ENCODE measurements around the gene SLC25A15.
"Not testable (repeated sequence)": the region's sequence is repeated elsewhere in the genome, so short reads cannot be mapped to it uniquely, and the experiment has no call there.

SLC25A15 gene

DNA sequence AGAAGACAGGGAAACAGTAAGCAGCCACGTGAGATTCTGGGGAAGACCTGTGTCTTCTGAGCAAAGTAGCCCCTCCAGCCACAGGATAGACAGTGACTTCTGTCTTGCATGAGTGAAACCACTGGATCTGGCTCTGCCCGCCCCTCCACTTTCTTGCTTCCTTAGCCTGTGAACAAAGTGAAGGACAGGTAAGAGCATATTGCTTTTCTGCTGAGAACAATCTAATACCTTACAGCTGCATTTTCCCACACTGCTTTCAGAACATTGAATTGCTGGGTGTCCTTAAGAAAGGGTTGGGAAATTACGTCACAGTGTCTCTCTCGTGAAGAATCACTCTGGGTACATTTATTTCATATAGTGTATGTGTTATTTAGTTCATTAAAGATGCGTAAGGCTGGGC is 11.1 kb downstream of the SLC25A15 start:
- no peak for FAIRE-seq
- no peak for TF ChIP-seq TAF1 (IDR thresholded peaks at IDR 0.05; ENCODE audit: borderline replicate concordance, low read depth, low read length)
- no peak for TF ChIP-seq POLR2AphosphoS5 (IDR thresholded peaks at IDR 0.05; ENCODE audit: low read depth, low read length)
- TF ChIP-seq POLR2A (IDR thresholded peaks at IDR 0.05; ENCODE audit: low read depth, low read length): no peak
- no peak for DNase-seq (ENCODE audit: insufficient read length)

- TF ChIP-seq POLR2AphosphoS5 (IDR thresholded peaks at IDR 0.05; ENCODE audit: low read depth, low read length) (no peak), POLR2A (IDR thresholded peaks at IDR 0.05; ENCODE audit: low read depth, low read length) (no peak), TAF1 (IDR thresholded peaks at IDR 0.05; ENCODE audit: borderline replicate concordance, low read depth, low read length) (no peak)
- no peak for DNase-seq (ENCODE audit: insufficient read length)
- FAIRE-seq: no peak
Observed at GRCh38 chr13:40801255-40802217, 12.1 kb downstream of the SLC25A15 start.

DNA sequence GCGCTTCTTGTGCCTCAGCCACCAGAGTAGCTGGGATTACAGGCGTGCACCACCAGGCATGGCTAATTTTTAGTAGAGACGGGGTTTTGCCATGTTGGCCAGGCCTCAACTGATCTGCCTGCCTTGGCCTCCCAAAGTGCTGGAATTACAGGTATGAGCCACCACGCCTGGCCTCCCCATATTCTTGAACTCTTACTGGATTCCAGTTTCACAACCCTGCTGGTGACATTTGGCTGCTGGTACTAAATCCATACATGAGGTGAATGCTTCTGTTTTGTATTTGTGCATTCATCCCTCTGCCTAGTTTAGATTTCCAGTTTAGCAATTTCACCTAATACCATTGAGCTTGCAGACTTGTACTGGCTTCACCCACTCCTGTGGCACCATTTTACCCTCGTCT is 13.9 kb downstream of the SLC25A15 start:
- FAIRE-seq (no peak), DNase-seq (ENCODE audit: insufficient read length) (no peak)
- TF ChIP-seq POLR2AphosphoS5 (IDR thresholded peaks at IDR 0.05; ENCODE audit: low read depth, low read length) (no peak), POLR2A (IDR thresholded peaks at IDR 0.05; ENCODE audit: low read depth, low read length) (no peak), TAF1 (IDR thresholded peaks at IDR 0.05; ENCODE audit: borderline replicate concordance, low read depth, low read length) (no peak)

DNA sequence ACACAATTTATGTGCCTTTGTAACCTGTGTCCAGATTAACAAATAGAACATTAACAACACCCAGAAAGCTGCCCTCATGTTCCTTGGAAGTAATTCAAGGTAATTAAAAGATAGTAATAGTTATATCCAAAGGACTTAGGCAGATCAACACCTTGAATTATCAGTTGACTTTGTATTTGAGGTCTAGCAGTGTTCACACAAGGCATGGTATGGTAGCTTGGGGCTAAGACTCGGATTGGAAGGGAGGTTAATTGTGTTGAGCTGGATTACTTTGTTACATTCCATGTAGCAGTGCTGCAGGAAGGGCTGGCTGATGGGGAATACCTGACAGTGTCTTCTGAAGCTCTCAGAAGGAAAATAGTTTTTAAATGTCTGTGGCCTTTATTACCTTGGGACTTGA is 16.8 kb downstream of the SLC25A15 start:
- DNase-seq (ENCODE audit: insufficient read length) (no peak), FAIRE-seq (no peak)
- no peak for TF ChIP-seq POLR2AphosphoS5 (IDR thresholded peaks at IDR 0.05; ENCODE audit: low read depth, low read length)

- DNase-seq (ENCODE audit: insufficient read length): no peak
- TF ChIP-seq TAF1 (IDR thresholded peaks at IDR 0.05; ENCODE audit: borderline replicate concordance, low read depth, low read length) (no peak), POLR2AphosphoS5 (IDR thresholded peaks at IDR 0.05; ENCODE audit: low read depth, low read length) (no peak), POLR2A (IDR thresholded peaks at IDR 0.05; ENCODE audit: low read depth, low read length) (no peak)
- FAIRE-seq: no peak
Observed at GRCh38 chr13:40809471-40809870, 20.1 kb downstream of the SLC25A15 start.

DNA sequence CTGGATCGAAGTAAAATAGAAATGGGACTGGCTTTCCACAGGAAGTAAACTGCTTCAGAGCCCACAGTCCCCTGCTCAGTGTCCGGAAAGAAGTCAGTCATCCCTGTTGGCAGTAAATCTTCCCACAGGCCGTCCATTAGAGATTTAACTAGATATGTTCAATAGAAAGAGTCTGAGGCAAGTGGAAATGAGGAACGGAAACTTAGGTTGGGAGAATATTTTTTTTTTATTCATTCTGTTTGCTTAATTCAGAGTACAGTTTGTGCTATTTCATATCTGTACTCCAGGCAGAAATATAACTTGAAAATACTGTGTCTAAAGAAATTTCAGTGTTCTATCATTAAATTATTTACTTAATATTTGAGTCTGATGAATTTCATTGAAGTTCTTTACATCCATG is 22.7 kb downstream of the SLC25A15 start:
- TF ChIP-seq TAF1 (IDR thresholded peaks at IDR 0.05; ENCODE audit: borderline replicate concordance, low read depth, low read length) (no peak), POLR2A (IDR thresholded peaks at IDR 0.05; ENCODE audit: low read depth, low read length) (no peak), POLR2AphosphoS5 (IDR thresholded peaks at IDR 0.05; ENCODE audit: low read depth, low read length) (no peak)
- FAIRE-seq (peak; percentile 50), DNase-seq (ENCODE audit: insufficient read length) (no peak)

DNA sequence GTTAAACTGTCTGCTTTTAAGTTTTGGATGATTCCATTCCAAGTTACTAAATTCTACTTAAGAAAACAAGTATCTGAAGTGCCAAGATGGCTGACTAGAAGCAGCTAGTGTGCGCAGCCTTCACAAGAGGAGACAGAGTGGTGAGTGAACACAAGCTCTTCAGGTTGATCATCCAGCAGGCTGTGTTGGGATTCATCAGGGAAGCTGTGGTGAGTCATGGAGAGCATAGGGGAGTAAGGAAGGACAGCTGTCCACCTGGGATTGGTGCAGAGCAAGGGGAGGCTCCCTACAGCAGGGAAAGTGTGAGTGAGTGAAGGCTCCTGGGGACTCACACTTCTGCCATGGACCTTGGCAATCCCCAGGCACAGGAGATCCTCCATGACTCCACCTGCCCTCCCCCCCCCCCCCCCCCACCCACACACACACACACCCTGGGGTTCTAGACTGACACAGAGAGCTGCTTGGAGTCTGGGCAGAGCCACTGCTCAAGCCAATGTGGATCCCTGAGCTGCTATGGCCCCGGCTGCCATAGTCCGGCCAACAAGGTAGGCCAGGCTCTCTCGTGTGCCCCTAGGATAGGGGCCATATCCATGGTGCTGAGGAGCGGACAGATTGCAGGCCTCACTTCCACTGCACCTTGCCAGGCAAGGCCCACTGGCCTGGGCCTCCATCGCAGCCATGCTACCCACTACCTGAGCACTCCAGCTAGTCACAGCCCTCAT is 23.5 kb downstream of the SLC25A15 start:
- DNase-seq (ENCODE audit: insufficient read length) (no peak), FAIRE-seq (no peak)
- no peak for TF ChIP-seq TAF1 (IDR thresholded peaks at IDR 0.05; ENCODE audit: borderline replicate concordance, low read depth, low read length)
- no peak for TF ChIP-seq POLR2A (IDR thresholded peaks at IDR 0.05; ENCODE audit: low read depth, low read length)
- TF ChIP-seq POLR2AphosphoS5 (IDR thresholded peaks at IDR 0.05; ENCODE audit: low read depth, low read length): no peak

- TF ChIP-seq POLR2A (IDR thresholded peaks at IDR 0.05; ENCODE audit: low read depth, low read length) (no peak), POLR2AphosphoS5 (IDR thresholded peaks at IDR 0.05; ENCODE audit: low read depth, low read length) (no peak), TAF1 (IDR thresholded peaks at IDR 0.05; ENCODE audit: borderline replicate concordance, low read depth, low read length) (no peak)
- DNase-seq (ENCODE audit: insufficient read length): no peak
Observed at GRCh38 chr13:40813667-40814454, 24.4 kb downstream of the SLC25A15 start.

GRCh38 chr13:40814803-40815202 is 25.4 kb downstream of the SLC25A15 start:
- no peak for TF ChIP-seq TAF1 (IDR thresholded peaks at IDR 0.05; ENCODE audit: borderline replicate concordance, low read depth, low read length)
- no peak for TF ChIP-seq POLR2A (IDR thresholded peaks at IDR 0.05; ENCODE audit: low read depth, low read length)
- no peak for TF ChIP-seq POLR2AphosphoS5 (IDR thresholded peaks at IDR 0.05; ENCODE audit: low read depth, low read length)
- FAIRE-seq (no peak), DNase-seq (ENCODE audit: insufficient read length) (no peak)

More at GRCh38 chr13:40813667-40814454, 24.4 kb downstream of the SLC25A15 start:
- FAIRE-seq: peak; percentile 72

DNA sequence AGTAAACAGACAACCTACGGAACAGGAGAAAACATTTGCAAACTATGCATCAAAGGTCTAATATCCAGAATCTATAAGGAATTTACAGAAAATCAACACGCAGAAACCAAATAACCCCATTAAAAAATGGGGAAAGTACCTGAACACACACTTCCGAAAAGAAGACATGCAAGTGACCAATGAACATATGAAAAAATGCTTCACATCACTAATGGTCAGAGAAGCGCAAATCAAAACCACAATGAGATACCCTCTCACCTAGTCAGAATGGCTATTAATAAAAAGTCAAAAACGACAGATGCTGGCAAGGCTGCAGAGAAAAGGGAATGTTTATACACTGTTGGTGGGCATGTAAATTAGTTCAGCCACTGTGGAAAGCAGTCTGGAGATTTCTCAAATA is 29.5 kb downstream of the SLC25A15 start:
- FAIRE-seq: no peak
- DNase-seq (ENCODE audit: insufficient read length): no peak
- TF ChIP-seq POLR2A (IDR thresholded peaks at IDR 0.05; ENCODE audit: low read depth, low read length): no peak

GRCh38 chr13:40819797-40820315 is 30.4 kb downstream of the SLC25A15 start:
- FAIRE-seq (peak; percentile 24), DNase-seq (ENCODE audit: insufficient read length) (no peak)
- TF ChIP-seq TAF1 (IDR thresholded peaks at IDR 0.05; ENCODE audit: borderline replicate concordance, low read depth, low read length) (no peak), POLR2A (IDR thresholded peaks at IDR 0.05; ENCODE audit: low read depth, low read length) (no peak), POLR2AphosphoS5 (IDR thresholded peaks at IDR 0.05; ENCODE audit: low read depth, low read length) (no peak)

- FAIRE-seq; DNase-seq (ENCODE audit: insufficient read length): not testable (repeated sequence)
Observed at GRCh38 chr13:40839725-40840124, 50.3 kb downstream of the SLC25A15 start.

DNA sequence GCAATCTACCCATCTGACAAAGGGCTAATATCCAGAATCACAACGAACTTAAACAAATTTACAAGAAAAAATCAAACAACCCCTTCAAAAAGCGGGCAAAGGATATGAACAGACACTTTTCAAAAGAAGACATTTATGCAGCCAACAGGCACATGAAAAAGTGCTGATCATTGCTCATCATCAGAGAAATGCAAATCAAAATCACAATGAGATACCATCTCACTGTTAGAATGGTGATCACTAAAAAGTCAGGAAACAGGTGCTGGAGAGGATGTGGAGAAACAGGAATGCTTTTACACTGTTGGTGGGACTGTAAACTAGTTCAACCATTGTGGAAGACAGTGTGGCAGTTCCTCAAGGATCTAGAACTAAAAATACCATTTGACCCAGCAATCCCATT is 51.5 kb downstream of the SLC25A15 start:
- DNase-seq (ENCODE audit: insufficient read length); FAIRE-seq: not testable (repeated sequence)

All from GM12892 (cell line).